GM19438 (cell line): ENCODE measurements around the gene KCNG1.

Source experiments
- ATAC-seq: cut with Tn5 transposase; IDR thresholded peaks from one replicate; pipeline ENCODE4 v1.9.1; 2021; ENCODE audit warnings: low read depth; ENCODE audit not compliant: unreplicated experiment

The KCNG1 gene

DNA sequence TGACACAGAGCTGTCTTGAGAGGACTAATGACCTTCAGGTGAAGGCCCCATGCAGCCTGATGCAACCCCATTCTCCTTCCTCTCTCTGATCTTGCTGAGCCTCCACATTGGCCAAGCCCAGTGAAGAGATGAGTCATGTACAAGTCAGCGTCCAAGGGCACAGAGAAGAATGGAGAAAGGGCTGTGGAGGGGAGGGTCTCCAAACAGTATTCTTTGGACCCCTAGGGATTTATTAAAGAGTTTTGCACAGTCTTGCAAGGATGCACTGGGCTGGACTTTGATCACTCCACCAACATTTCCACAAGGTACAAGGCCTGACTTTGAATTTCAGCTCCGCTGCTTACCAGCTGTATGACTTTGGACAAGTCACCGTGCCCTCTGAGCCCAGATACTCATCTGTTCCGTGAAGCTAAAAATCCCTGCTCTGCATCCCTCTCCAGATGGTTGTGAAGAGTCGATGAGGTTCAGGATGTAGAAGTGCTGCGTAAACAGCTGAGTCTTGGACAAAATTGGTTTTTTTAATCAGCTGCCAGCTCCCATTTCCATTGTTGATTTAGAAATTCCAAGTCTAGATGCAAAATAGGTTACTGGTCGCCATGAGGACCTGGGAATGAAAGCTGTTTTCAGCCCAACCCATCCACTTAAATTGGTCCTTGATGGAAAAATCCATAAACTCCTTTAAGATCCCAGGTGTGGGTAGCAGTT lies 14.1 kb upstream of the KCNG1 start:
- no peak for ATAC-seq

DNA sequence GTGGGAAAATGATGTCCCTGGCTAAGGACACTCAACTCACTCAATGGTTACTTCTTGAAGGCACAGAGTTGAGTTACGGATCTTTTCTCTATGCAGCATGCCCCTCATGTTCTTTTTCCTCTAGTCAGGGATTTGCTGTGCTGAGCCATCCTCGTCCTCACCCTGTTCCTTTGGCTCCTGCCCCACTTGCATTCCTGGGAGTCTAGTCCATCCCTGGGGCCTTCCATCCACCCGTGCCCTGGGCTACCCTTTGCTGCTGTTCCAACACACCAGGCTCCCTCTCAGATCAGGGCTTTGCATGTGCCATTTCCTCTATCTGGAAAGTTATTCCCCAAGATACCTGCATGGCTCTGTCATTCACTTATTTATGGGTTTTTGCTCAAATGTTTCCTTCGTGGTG lies 13.3 kb upstream of the KCNG1 start:
- ATAC-seq, result no peak

DNA sequence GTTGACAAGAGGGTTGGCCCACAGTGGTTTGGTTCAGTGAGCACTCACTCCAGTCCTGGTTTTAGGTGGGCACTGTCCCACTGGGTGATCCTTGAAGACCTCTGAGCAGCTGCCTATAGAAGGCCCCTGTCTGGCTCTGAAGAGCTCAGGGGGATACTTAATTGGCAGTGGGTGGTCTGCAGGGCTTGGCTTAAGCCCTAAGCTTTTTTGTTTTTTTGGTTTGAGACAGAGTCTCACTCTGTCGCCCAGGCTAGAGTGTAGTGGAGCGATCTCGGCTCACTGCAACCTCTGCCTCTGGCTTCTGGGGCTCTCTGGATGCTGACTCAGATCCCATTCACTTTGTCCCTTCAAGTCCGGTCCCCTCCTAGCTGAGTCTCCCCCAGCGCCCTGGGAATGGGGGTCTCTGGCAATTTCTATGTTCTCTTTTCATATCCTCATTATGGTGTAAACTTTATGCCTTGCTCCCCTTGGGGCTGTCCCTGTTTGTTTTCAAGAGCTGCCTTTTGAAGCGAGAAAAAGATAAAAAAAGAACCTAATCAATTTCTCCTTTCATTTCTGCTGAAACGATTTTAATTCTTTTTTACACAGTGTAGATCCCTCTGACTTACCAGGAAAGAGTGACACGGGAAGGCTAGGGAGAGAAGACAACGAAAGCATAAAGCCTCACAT lies 12.2 kb upstream of the KCNG1 start:
- ATAC-seq, result no peak

DNA sequence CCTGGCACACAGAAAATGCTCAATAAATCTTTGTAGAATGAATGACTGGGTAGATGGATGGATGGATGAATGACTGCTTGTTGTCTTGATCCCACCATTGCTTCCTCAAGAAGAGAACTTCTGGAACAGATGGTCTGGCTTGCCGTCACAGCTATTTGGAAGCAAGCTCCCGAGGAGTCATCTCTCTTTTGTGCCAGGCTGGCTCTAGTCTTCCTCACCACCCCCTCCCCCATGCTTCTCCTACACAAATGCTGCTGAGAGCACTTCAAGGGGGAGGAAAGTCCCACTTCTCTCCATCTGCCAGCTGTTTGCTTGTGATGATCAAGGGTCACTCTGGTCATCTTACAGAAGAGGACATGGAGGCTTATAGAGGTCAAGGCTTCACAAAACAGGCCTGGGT lies 11.6 kb upstream of the KCNG1 start:
- ATAC-seq, result no peak

DNA sequence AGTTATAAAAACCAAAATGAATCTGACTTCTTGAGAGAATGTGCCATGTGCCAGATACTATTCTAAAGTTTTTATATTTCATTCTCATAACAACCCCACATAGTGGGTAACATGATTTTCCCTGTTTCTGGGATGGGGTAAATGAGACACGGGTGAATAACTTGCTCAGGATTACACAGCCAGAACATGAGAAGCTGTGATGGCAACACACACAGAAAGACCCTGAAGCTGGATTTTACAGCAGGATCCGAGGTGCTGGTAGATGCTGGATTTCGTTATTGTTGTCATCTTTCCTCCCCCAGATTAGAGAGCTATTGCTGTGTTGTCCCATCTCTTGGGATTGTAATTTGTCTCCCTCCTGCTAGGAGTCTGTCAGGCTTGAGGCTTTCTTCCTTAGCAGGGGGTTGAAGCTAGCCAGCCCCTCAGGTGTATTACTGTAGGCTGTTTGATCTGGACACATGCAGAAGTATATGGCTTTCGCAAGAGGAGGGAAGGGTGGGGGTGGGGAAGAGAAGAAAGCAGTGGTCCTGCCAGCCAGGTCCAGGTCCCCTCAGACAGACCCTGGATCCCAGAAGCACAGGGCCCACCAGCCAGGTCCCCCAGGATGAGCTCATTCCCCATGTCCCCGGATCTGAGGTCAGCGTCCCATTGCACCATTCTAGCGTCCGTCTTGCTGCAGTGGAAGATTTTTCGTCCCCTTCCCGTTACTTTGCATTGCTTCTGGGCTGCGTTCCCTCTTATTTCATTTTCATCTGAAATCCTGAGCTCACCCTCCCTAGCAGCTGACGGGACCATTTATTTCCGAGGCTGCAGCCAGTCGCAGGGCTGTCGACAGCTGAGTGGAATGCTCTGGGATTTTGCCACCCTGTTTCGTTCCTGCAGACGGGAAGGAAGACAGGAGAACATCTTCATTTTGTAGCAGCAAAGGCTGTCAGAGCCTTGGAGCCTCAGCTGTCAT lies 7.3 kb upstream of the KCNG1 start:
- ATAC-seq, result no peak

DNA sequence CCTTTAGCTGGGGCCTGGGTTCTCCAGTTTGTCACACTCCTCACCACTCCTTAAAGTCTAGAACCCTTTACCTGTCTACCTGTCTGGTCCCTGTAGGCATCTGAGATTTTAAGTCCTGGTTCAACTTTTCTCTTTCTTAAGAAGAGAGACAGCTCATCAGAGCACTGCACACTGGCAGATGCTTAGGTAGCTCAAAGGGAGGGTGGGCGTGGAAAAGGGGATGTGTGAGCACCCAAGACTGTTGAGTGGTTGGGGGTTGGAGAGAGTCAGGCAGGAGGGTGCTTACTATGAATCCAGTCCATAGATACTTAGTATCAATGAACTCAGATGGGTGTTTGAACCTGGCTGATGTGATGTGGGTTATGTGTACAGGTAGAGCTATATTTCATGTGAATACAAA lies 6.6 kb upstream of the KCNG1 start:
- ATAC-seq, result no peak

DNA sequence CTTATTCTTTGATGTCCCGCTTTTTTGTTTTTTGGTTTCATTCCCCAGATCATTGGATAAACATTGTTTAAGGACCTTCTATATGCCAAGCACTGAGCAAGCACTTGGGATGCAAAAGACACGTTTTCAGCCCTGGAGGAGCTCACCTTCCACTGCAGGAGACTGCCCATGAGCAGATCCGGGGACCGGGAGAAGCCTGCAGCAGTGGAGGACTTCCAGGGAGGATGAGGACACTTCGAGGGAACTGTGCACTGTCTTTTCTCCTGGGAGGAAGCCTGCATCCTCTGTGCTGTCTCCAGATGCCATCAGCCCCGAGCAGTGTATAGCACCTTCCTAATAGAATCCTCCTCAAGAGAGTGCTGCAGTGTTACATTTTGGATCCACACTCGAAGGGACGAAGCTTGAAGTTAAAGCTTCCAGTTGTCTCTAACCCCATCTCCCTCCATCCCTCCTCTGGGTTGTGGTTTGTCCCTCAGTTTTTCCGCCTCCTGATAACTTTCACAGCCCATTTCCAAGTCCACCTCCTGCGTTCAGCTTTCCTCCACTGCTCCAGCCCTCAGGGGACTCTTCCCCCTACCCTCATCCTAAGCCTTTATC lies 5.8 kb upstream of the KCNG1 start:
- no peak for ATAC-seq

DNA sequence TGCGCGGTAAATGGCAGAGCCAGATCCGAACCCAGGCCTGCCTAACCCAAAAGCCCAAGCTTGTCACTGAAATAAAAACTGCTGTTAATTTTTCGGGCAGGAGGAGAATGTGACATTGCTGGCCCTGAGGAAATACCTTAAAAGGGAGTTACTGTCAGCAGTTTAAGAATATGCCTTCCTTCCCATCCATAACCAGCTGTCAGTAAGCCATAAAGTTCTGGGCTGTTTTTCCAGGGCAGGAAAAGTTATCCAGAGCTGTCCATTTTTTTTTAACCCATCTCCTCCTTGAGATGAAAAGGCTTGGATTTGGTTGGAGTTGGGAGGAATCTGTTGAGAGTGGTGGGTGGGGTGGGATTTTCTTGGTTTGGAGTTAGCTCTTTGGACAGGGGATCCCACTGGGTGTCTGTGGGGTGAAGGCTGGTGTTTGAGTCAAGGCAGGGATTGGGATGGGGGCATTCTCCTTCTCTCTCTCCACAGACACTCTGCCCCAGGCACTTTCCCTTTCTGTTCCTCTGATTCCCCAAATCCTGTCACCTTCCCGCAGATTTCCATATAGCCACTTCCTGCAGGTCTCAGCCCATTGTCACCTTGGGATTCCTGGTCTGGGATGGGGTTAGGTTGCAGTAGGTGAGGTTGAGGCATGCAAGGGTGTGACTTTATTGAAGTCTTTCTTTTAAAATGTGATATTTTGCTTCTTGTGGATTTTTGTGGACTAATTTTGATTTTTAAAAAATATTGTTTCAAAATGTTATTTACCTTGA lies 4.3 kb upstream of the KCNG1 start:
- no peak for ATAC-seq

DNA sequence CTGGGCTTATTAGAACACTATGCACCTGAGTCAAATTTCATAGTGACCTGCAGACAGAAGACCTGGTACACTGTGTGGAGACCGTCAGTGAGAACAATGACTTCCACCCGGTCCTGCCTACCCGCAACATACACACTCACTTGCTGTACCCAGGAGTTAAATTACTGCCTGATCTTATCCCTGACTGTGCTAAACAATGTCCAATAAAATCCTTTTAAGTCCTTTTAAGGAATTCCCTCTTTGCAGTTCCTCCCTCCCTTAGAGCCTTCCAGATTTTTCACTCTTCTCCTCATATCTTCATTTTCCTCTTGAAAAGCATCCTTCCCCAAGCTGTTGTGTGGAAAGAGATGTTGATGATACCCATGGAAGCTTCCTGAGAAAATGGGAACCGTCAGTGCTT lies 3.4 kb upstream of the KCNG1 start:
- no peak for ATAC-seq

DNA sequence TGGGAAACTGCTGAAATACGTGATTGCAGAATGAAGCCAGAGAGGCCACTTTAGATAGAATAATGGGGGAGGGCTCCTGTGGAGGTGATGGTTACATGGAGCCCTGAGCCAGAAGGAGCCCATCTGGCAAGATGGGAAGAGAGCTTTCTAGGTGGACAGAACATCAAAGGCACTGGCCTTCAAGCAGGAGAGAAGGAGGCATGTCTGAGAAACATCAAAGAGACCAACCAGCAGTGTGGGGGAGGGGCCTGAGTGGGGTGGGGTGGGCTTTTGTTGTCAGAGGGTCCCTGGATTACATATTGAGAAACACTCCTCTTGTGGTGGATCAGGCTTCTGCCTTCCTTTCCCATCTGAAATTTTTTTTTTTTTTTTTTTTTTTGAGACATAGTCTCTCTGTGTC lies 1.9 kb upstream of the KCNG1 start:
- no peak for ATAC-seq

DNA sequence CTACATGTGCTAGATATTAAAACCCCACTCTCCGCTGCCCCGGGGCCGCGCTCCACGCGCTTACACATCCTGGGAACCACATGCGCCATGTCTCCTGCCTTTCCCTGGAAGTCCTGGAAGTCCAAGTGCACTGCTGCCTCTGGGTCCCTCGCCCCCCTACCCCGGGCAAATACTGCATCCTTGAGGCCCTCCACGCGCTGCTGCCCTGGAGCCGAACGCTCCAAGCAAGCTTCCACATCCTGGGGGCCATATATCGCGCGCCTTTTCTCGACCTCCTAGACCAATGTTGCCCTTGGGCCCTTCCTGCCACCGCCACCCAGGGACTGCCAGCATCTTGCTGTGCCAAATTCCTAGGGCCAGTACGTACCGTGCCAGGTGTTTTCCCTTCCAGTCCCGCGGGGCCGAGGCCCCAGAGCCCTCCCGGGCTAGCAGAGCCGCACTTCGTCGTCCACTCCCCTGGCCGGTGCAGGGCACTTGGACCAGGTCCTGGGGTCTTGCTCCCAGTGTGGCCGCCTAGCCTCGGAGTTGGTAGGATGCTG lies 779 bp upstream of the KCNG1 start:
- ATAC-seq, result no peak

DNA sequence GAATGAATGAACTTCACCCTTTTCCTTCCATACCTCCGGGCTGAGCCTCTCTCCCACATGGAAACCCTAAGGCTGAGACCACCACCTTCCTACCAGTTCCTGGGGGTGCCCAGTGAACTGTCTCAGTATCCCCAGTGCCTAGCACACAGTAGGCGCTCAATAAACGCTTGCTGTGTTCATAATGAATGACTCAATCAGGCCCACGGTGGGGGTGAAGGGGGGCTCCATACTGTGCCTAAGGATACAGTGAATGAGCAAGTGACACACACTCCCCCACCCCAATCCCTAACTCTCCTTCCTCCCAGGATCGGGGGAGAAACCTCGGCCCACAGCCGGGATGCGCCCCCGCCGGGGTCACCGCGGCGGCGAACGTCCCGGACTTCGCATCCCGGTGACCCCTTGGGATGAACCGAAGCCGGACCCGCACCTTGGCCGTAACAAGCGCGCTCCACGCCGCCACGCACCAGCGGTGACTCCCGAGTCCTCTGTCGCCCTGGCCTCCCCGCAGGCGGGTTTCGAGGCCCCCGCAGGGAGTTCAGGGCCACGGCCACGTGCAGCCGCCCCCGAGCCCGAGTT lies 592 bp downstream of the KCNG1 start:
- ATAC-seq, result no peak

DNA sequence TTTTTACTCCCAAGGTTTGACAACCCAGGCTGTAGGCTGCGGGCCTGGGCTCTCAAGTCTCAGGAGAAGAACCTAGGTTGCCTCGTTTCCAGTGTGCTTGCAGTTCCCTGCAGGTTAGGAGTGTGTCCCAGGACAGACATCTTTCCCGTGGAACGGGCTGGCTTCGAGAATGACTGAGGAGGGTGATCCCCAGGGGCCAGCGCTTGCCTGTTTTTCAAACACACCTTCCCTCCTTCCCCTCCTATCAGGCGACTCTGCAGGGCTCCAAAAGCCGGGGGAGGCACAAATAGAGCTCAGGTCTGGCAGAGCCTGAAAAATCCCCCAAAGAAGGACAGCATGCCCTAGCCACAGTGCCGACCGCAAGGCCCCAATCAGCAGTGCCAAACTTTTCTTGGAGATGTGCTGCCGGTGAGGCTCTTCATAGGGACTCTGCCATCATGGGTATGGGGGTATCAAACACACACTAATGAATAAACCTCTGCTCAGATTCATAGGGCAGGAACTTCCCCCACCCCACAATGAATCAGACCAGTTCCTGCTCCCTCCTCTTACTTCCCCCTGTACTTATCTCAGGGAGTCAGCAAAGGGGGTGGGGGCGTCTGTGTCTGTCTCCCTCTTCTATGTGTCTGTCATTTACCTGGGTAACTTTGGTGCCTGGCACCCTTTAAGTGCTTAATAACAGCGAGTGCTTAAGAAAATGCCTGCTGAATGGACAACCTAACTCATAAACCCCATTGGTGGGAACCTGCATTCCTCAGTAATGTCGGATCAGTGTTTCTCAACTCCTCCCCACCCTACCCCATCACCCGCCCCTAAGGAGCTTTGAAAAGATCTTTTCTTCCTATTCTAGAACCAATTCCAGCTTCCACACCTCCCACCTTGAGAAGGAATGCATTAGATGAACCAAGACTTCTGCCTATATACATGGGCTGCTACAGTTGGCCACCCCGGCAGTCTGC lies 1.6 kb downstream of the KCNG1 start:
- no peak for ATAC-seq

DNA sequence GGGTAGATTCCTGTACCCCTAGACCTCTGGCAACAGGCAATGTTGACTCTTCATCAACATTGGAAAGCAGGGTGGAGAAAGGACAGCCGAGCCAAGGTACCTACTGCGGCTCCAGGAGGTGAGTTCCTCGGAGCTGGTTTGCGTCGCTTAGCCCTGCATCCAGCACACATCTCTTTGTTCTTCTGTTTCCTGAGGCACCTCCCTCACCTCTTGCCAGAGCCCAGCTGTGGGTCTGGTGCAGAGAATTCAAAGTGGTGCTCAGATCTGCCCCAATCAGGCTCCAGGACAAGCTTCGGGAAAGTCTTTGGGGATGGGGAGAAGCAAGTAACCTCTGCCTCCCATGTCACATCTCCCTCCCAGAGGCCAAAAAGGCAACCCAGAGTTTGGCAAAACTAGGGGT lies 2.2 kb downstream of the KCNG1 start:
- no peak for ATAC-seq

DNA sequence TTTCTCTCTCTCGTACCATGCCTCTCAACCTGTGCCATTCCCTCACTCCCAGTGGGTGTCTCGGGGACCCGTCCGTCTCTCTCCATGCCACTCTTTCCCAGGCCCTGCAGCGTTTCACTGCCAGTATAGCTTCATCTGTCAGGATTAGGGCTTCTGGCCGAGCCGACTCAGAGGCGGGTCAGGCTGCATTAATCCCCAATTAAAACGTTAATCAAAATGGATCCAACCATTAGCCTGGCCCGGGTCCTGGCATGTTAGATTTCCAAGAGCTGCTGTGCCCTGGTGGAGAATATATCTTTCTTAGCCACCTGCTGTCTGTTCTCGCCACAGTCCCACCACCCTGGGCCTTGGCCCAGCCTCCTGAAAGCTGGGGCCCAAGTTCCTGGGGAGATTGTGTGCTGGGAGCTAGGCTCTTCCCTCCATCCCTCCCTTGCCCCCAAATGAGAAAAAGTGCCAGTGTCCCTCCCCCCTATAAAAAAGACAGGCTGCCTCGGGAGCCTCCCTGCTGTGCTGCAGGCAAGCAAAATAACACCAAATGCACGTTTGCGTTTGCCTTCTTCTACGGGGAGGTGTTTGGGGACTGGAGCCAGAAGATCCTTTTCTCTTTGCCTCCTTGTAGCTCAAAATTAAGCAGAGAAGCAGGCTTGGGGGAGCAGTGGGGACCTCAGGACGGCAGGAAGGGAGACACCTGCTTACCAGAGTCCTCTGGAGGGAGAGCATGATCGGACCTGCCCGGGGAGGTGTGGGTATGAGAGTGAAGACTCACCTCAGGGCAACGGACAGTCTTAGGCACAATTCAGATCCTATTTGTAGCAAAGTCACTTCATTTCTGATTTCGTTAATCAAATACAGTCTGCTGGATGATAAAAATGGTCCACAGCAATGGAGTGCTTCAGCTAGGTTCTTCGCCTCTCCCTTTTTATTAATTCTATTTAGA lies 3.0 kb downstream of the KCNG1 start:
- ATAC-seq, result no peak

DNA sequence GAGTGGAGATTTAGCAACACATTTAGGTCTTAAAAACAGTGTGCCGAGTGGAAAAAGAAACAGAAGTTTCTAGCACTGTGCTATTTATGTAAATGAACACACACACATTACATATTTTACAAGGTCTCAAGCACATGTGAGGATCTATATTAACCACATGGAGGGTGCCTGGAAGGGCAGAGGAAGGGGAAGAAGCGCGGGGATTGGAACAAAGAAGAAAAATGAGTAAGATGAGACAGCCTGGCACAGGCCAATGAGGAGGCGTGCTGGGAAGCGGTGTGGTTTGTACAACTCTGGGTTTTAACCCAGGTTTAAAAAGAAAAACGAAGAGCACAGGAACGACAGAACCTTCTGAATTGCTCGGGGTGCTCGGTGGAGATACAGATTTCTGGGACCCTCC lies 5.7 kb downstream of the KCNG1 start:
- ATAC-seq, result no peak

DNA sequence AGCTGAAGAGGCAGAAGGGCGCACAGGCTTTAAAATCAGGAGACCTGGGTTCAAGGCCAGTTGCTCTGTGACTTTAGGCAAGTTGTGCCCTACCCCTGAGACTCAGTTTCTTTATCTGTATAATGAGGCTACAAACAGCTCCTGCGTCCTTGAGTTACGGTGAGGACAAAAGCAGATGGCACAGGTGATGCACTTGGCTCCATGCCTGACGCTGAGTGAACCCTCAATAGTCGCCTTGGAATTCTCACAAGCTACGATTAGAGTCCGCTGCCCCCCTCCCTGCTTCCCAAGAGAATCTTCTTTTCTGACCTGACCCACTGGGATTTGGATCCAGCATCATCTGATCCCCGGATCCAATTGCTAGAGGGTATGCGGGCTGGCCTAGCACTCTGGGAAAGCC lies 6.4 kb downstream of the KCNG1 start:
- no peak for ATAC-seq
